ENCODE results near the gene IGDCC3.

DNA sequence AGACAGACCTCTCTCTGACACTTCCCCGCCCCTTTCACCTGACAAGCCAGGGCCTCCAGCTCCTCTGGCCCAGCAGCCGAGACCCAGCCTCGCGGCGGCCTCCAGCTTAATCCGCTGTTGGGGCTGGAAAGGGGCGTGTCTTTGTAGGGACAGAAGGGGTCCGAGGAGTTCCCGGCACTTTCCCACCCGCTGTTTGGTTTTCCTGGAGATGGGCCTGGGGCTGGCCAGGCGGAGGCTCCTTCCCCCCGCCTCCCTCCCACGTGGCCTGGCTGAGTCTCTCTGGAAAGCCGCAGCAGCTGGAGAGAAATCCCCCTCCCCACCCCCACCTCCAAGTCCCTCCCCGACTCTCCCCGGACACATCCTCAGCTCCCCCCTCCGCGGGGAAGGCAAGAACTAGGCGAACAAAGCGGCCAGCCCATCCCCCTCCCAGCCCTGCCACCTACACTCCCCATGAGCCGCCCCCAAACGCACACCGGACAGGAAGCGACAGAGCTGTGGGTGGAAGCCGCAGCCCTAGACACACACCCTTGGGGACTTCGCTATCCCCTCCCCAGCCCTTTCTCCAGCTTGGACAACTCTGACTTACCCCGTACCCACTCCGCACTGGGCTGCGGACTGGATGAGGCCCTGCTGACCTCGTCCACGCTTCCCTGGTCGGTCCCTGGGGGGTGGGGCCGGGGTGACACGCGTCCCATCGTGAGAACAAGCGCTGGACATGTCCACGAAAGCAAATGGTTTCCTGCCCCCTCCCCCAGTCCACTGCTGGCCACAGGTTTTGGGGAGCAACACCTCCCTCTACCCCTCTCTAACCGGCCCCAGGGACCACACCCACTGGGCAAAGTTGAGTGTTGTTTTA lies 43.8 kb upstream of the IGDCC3 start:
- TF ChIP-seq, protein P1, sequence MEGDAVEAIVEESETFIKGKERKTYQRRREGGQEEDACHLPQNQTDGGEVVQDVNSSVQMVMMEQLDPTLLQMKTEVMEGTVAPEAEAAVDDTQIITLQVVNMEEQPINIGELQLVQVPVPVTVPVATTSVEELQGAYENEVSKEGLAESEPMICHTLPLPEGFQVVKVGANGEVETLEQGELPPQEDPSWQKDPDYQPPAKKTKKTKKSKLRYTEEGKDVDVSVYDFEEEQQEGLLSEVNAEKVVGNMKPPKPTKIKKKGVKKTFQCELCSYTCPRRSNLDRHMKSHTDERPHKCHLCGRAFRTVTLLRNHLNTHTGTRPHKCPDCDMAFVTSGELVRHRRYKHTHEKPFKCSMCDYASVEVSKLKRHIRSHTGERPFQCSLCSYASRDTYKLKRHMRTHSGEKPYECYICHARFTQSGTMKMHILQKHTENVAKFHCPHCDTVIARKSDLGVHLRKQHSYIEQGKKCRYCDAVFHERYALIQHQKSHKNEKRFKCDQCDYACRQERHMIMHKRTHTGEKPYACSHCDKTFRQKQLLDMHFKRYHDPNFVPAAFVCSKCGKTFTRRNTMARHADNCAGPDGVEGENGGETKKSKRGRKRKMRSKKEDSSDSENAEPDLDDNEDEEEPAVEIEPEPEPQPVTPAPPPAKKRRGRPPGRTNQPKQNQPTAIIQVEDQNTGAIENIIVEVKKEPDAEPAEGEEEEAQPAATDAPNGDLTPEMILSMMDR (IDR thresholded peaks at IDR 0.05), result no peak
- TF ChIP-seq POLR2A (IDR thresholded peaks at IDR 0.05), result no peak

All from body of pancreas (tissue), 4 donors.